GM12875 (cell line): Measurements from ENCODE around the gene ARMC5.
"Not testable (repeated sequence)": the region's sequence is repeated elsewhere in the genome, so short reads cannot be mapped to it uniquely, and the experiment has no call there.

Source experiments
- H3K4me3 ChIP-seq: one replicate; pipeline ENCODE4 v1.5.1; 2011; ENCODE audit warnings: low read depth, low read length, control low read depth
- CTCF ChIP-seq: IDR thresholded peaks from 2 replicates; pipeline ENCODE4 v1.5.1; 2011; ENCODE audit warnings: low read depth, mild to moderate bottlenecking, control low read depth, inconsistent platforms, low read length, moderate library complexity, borderline replicate concordance; ENCODE audit not compliant: insufficient read depth

ARMC5 gene

GRCh38 chr16:31483081-31483480 is 23.8 kb downstream of the ARMC5 start, which contains the start of gene SLC5A2:
TSS of gene SLC5A2 (plus strand) at chr16:31483123. CDS start at chr16:31483137, 14 bp downstream.
- H3K4me3 ChIP-seq = no peak within 1 kb of the TSS
- no peak for TF ChIP-seq CTCF

GRCh38 chr16:31484048-31484447 is 24.7 kb downstream of the ARMC5 start:
- H3K4me3 ChIP-seq = not testable (repeated sequence)

DNA sequence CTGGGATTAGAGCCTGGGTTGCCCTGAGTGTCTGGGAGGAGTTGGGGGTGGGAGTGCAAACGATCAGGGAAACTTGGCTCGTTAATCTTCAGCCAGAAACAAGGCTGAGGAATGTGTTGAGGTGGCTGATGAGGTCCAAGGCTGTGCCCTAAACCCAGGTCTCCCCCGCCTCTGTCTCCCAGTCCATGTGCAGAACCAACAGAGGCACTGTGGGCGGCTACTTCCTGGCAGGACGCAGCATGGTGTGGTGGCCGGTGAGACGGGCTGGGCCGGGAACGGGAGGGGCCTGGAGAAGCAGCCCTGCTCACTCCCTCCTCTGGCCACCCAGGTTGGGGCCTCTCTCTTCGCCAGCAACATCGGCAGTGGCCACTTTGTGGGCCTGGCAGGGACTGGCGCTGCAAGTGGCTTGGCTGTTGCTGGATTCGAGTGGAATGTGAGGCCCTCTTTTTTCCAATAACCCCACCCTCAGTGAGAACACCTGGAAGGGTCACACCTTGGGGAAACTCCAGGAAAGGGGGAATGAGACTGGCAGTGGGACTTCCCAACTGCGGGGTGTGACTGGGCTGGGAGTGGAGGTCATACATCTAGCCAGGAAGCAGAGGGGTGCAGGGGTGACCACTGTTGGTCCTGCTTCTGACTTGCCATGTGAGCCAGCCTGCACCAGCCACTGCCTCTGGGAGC is 25.3 kb downstream of the ARMC5 start:
- no peak for TF ChIP-seq CTCF
- no peak overlapping the region for H3K4me3 ChIP-seq

- no peak for TF ChIP-seq CTCF
- no peak overlapping the region for H3K4me3 ChIP-seq
Observed at GRCh38 chr16:31485571-31485970, 26.3 kb downstream of the ARMC5 start.

- TF ChIP-seq CTCF = no peak
- no peak overlapping the region for H3K4me3 ChIP-seq
Observed at GRCh38 chr16:31486045-31486444, 26.7 kb downstream of the ARMC5 start.

DNA sequence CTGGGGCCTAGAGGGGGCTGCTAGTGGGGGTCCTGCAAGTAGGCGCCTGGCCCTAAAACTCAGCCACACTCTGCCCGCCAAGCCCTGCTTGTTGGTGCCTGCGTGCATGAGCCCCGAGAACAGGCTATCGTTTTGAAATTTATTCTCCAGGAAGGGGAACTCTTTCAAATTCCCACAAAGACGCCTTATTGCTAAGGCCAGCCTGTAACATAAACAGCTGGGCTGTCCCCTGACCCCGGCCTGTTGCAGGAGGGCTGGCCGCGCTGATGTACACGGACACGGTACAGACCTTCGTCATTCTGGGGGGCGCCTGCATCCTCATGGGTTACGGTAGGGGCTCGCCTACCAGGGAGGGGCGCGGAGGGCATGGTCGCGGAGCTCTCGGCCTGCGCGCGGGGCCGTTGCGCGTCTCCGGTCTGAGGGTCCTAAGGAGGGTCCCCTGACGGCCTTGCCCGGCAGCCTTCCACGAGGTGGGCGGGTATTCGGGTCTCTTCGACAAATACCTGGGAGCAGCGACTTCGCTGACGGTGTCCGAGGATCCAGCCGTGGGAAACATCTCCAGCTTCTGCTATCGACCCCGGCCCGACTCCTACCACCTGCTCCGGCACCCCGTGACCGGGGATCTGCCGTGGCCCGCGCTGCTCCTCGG is 27.9 kb downstream of the ARMC5 start:
- no peak for TF ChIP-seq CTCF
- H3K4me3 ChIP-seq = no peak overlapping the region

DNA sequence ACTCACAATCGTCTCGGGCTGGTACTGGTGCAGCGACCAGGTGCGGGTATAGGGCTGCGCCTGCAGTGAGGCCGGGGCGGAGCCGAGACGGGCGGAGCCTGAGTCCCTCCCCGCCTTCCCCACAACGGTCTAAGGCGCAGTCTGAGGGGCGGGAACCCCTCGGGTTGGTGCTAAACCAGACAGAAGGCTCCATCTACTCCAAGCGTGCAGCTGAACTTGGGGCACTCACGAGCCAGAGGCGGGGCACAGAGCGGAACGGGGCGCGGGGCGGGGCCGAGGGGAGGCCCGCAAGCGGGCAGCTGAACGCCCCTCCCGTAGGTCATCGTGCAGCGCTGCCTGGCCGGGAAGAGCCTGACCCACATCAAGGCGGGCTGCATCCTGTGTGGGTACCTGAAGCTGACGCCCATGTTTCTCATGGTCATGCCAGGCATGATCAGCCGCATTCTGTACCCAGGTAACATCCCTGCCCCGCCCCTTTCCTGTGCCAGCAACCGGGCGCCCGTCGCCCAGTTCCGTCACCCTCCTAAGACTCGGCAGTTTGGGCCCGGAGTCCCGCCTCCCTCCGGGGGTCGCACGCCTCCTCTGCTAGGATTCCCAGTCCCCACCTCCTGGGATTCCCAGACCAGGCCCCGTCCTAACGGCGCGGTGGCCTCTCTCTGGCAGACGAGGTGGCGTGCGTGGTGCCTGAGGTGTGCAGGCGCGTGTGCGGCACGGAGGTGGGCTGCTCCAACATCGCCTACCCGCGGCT is 28.6 kb downstream of the ARMC5 start:
- peak overlapping the region; percentile 26 for H3K4me3 ChIP-seq
- TF ChIP-seq CTCF = no peak
